Activated gamma-delta T cell (primary cell): ENCODE measurements around the gene AAMP.

Source experiments
- DNase-seq: peaks from one replicate; lab custom pipeline; 2025; lab: John Stamatoyannopoulos, UW

The AAMP gene

GRCh38 chr2:218223046-218223445 lies 46.9 kb downstream of the AAMP start:
- no peak for DNase-seq

GRCh38 chr2:218221000-218221399 lies 48.9 kb downstream of the AAMP start:
- DNase-seq, result no peak

- no peak for DNase-seq
These were observed 50.0 kb downstream of the AAMP start for GRCh38 chr2:218219934-218220333.

- DNase-seq, result no peak
These were observed 51.4 kb downstream of the AAMP start for GRCh38 chr2:218218268-218219185.

- DNase-seq, result peak; percentile 55
These were observed 52.3 kb downstream of the AAMP start for GRCh38 chr2:218217360-218218267.

- peak; percentile 96 for DNase-seq
These were observed 53.1 kb downstream of the AAMP start, which contains the start of gene ARPC2 for GRCh38 chr2:218216674-218217359. Gene ARPC2 (plus strand): TSS chr2:218217189. CDS start chr2:218217471, 282 bp downstream.

- DNase-seq, result no peak
These were observed 53.6 kb downstream of the AAMP start for GRCh38 chr2:218216336-218216673.
